Measurements from ENCODE around the gene PCDH15. TPM values are rescaled to one million over a fixed set of nuclear protein-coding genes. Genes with fewer than 3 reads are reported as not detected.

PCDH15 gene
- total RNA-seq, 4 donors from 2014 or later = not detected

DNA sequence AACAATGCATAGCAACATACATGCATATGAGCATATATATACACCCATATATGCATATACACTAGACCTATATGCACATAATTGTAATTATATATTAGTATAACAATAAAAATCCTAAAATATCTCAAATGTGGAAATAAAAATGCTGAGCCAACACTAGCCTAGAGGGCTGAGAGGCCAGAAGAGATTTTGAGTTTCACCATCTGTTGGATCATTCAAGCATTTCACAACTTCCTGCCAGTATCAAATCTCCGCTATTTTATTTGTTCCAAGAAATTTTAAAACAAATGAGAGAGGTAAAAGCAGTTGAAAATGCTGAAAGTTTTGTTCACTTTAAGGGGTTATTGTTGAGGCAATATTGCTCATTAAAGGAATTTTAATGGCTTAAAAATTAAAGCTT, 187.0 kb downstream of the PCDH15 start:
- TF ChIP-seq CTCF (IDR thresholded peaks at IDR 0.05 in 4 of 5, conservative IDR thresholded peaks at IDR 0.05 in 1 of 5) (no peak), POLR2A (IDR thresholded peaks at IDR 0.05) (no peak)
- H3K27ac ChIP-seq = no peak overlapping the region
- intact Hi-C loops (cut with DNase I; ENCODE audit: low total_unique reads) (no loop called here), in situ Hi-C loops (cut with MboI; ENCODE audit: low sequenced_read_pairs in 4 of 4) (no loop called here)
- no peaks in the 10 kb centered on the region for H3K36me3 ChIP-seq
- ATAC-seq (no peak), DNase-seq (no peak)
- H3K4me3 ChIP-seq = no peak overlapping the region
- no peaks in the 10 kb centered on the region for H3K27me3 ChIP-seq
- no peaks in the 10 kb centered on the region for H3K9me3 ChIP-seq
- H3K4me1 ChIP-seq = no peaks in the 10 kb centered on the region

DNA sequence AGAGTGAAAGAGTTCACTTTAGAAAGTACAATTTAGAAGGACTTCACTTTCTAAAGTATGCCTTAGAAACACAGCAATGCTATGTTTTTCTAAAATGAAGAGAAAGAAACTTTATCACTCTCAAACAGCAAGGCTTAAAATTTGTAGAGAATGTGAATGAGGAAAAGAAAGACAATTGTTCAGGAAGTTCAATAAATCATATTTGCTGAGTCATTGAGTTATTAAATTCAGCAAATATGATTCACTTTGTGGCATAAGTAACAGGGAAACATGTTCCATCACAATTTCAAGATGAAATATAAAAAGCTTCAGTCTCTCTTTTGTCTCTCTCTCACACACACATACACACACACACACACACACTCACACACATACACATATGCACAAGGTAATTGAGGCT, 187.9 kb downstream of the PCDH15 start:
- no peak for DNase-seq
- intact Hi-C loops (cut with DNase I; ENCODE audit: low total_unique reads) (no loop called here), in situ Hi-C loops (cut with MboI; ENCODE audit: low sequenced_read_pairs in 4 of 4) (no loop called here)
- no peak overlapping the region for H3K27ac ChIP-seq
- H3K36me3 ChIP-seq = no peaks in the 10 kb centered on the region
- no peak overlapping the region for H3K4me3 ChIP-seq
- H3K4me1 ChIP-seq = no peaks in the 10 kb centered on the region
- no peaks in the 10 kb centered on the region for H3K9me3 ChIP-seq
- TF ChIP-seq CTCF (IDR thresholded peaks at IDR 0.05 in 4 of 5, conservative IDR thresholded peaks at IDR 0.05 in 1 of 5) (no peak), POLR2A (IDR thresholded peaks at IDR 0.05) (no peak)
- no peaks in the 10 kb centered on the region for H3K27me3 ChIP-seq
- ATAC-seq = no peak

- H3K27me3 ChIP-seq = no peaks in the 10 kb centered on the region
- no peak overlapping the region for H3K4me3 ChIP-seq
- TF ChIP-seq CTCF (IDR thresholded peaks at IDR 0.05 in 4 of 5, conservative IDR thresholded peaks at IDR 0.05 in 1 of 5) (no peak), POLR2A (IDR thresholded peaks at IDR 0.05) (no peak)
- ATAC-seq (no peak), DNase-seq (no peak)
- H3K4me1 ChIP-seq = no peaks in the 10 kb centered on the region
- intact Hi-C loops (cut with DNase I; ENCODE audit: low total_unique reads) (no loop called here), in situ Hi-C loops (cut with MboI; ENCODE audit: low sequenced_read_pairs in 4 of 4) (no loop called here)
- no peak overlapping the region for H3K27ac ChIP-seq
- no peaks in the 10 kb centered on the region for H3K36me3 ChIP-seq
- no peaks in the 10 kb centered on the region for H3K9me3 ChIP-seq
Measured at GRCh38 chr10:54609423-54609822, 191.6 kb downstream of the PCDH15 start.

DNA sequence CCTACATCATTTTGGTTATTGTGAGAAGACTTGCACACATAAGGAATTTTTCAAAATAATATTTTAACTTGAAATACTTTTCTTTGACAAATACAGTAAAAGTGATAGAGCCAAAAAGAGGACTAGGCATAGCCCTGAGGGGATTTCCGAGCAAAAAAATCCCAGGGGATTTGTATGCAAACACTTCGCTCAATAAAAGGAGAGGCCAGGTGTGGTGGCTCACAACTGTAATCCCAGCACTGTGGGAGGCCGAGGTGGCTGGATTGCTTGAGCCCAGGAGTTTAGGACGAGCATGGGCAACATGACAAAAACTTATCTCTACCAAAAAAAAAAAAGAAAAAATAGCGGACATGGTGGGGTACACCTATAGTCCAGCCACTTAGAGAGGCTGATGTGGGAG, 193.0 kb downstream of the PCDH15 start:
- in situ Hi-C loops (cut with MboI; ENCODE audit: low sequenced_read_pairs in 4 of 4) = no loop called here

More for the DNA sequence above, 193.0 kb downstream of the PCDH15 start:
- Histone ChIP-seq H3K27me3 (no peaks in the 10 kb centered on the region), H3K9me3 (no peaks in the 10 kb centered on the region), H3K27ac (no peak overlapping the region), H3K4me1 (no peaks in the 10 kb centered on the region), H3K4me3 (no peak overlapping the region), H3K36me3 (no peaks in the 10 kb centered on the region)
- intact Hi-C loops (cut with DNase I; ENCODE audit: low total_unique reads) = no loop called here
- ATAC-seq (no peak), DNase-seq (no peak)
- TF ChIP-seq CTCF (IDR thresholded peaks at IDR 0.05 in 4 of 5, conservative IDR thresholded peaks at IDR 0.05 in 1 of 5) (no peak), POLR2A (IDR thresholded peaks at IDR 0.05) (no peak)
